Mammary epithelial cell (primary cell): ENCODE data around the gene SCGB1D2.

Experiments
- CTCF ChIP-seq, 2 donors: IDR thresholded peaks in 1 of 2; conservative IDR thresholded peaks in 1 of 2; 2 replicates each; pipeline ENCODE4 v1.5.1; 2011 to 2012; ENCODE audit warnings: inconsistent platforms in 2 of 2, low read length in 2 of 2, mild to moderate bottlenecking in 2 of 2, control low read depth in 1 of 2, low read depth in 1 of 2; ENCODE audit not compliant: insufficient read depth in 1 of 2; ENCODE audit errors: extremely low read depth in 1 of 2
- EZH2 ChIP-seq: IDR thresholded peaks from 2 replicates; pipeline ENCODE4 v1.6.1; 2012; ENCODE audit warnings: low read length, inconsistent platforms, borderline replicate concordance

GRCh38 chr11:62204430-62204829 is 37.6 kb upstream of the SCGB1D2 start:
- no peak for TF ChIP-seq CTCF (conservative IDR thresholded peaks at IDR 0.05 in 1 of 2, IDR thresholded peaks at IDR 0.05 in 1 of 2; ENCODE audit: extremely low read depth in 1 of 2, insufficient read depth in 1 of 2, low read depth in 1 of 2, low read length in 2 of 2)
- no peak for TF ChIP-seq EZH2
